Measurements from ENCODE around the gene DOK3. TPM values are rescaled to one million over a fixed set of nuclear protein-coding genes. Genes with fewer than 3 reads are reported as not detected.

DOK3 gene, protein sequence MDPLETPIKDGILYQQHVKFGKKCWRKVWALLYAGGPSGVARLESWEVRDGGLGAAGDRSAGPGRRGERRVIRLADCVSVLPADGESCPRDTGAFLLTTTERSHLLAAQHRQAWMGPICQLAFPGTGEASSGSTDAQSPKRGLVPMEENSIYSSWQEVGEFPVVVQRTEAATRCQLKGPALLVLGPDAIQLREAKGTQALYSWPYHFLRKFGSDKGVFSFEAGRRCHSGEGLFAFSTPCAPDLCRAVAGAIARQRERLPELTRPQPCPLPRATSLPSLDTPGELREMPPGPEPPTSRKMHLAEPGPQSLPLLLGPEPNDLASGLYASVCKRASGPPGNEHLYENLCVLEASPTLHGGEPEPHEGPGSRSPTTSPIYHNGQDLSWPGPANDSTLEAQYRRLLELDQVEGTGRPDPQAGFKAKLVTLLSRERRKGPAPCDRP
- 1 to 10 TPM; 7.3 to 7.8 TPM for total RNA-seq

DNA sequence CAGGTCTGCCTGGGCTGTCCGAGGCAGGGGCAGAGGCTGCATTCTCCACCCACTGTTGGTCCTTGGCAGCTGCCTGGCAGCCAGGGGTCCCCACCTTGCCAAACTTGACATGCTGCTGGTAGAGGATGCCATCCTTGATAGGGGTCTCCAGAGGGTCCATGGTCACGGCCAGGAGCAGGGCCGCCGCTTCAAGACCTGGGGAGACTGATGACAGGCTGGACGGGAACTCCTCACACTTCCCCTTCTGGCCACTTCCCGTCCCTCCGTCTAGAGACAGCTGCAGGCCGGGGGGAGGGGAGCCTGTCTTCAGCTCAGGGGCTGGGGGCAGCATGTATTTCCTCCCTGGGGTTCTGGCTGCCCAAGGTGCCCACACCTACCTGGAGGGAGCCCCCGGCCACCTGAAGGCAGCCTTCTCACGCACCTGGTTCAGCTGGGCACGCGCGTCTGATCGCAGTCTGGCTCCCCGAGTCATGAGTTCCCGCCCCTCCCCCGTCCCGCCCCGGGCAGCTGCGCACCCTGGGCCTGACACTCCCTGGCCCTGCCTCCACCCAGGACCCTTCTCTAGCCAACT lies at the start of gene DOK3:
Gene DOK3 (minus strand): TSS at position 446 of the 571 bp plus-strand sequence. CDS start 286 bp downstream, at position 160.
- ChIA-PET CTCF (interaction anchor here (1.7 to 4.8 kb wide), 4 partner anchors 8 to 119 kb away, joined by 6 to 23 read pairs (median 15); no protein-coding TSS in a partner anchor), POLR2A (interaction anchor here (0.9 kb wide), 1 partner anchor 12 kb away, joined by 4 read pairs; the partner anchor contains the start of gene PDLIM7)
- H3K27ac Mint-ChIP-seq, result peak within 1 kb of the TSS; percentile 63
- H3K4me3 Mint-ChIP-seq, result no peak within 1 kb of the TSS
- no peak for DNase-seq
- peaks cover 30% of the 10 kb centered on the region for H3K36me3 Mint-ChIP-seq (ENCODE audit: low read depth)
- no peak for ATAC-seq
- no peaks in the 10 kb centered on the region for H3K9me3 Mint-ChIP-seq (ENCODE audit: insufficient read depth)
- H3K4me1 Mint-ChIP-seq (ENCODE audit: low read depth), result peaks cover 12% of the 10 kb centered on the region
- no peaks in the 10 kb centered on the region for H3K27me3 Mint-ChIP-seq (ENCODE audit: low read depth)

DNA sequence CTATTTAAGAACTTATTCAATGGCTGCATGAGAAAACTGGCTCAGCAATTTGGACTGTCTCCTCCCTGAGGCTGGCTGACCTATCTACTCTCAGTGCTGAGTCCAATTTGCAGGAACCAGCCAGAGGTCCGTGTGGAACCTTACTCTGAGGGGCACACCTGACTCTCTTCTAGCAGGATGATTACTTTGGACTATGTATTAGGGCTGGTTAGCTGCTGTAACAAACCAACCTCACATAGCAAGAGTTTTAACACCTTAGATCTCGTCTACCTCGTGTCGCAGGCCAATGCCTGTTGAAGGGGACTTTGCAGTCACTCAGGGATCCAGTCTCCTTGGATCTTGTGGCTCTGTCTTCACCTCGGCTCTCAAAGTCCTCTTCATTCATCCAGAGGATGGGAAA lies 48.2 kb upstream of the DOK3 start:
- ATAC-seq, result no peak
- no peaks in the 10 kb centered on the region for H3K9me3 Mint-ChIP-seq (ENCODE audit: insufficient read depth)
- peaks cover 31% of the 10 kb centered on the region for H3K4me1 Mint-ChIP-seq (ENCODE audit: low read depth)
- CTCF ChIA-PET, result interaction anchor here (0.9 kb wide), 1 partner anchor 9 kb away, joined by 3 read pairs; no protein-coding TSS in a partner anchor
- H3K27me3 Mint-ChIP-seq (ENCODE audit: low read depth), result no peaks in the 10 kb centered on the region
- no peak for DNase-seq
- peaks cover 1% of the 10 kb centered on the region for H3K36me3 Mint-ChIP-seq (ENCODE audit: low read depth)
- POLR2A ChIA-PET, result no interaction called here
- H3K4me3 Mint-ChIP-seq, result no peak overlapping the region
- peak overlapping the region; percentile 57 for H3K27ac Mint-ChIP-seq

DNA sequence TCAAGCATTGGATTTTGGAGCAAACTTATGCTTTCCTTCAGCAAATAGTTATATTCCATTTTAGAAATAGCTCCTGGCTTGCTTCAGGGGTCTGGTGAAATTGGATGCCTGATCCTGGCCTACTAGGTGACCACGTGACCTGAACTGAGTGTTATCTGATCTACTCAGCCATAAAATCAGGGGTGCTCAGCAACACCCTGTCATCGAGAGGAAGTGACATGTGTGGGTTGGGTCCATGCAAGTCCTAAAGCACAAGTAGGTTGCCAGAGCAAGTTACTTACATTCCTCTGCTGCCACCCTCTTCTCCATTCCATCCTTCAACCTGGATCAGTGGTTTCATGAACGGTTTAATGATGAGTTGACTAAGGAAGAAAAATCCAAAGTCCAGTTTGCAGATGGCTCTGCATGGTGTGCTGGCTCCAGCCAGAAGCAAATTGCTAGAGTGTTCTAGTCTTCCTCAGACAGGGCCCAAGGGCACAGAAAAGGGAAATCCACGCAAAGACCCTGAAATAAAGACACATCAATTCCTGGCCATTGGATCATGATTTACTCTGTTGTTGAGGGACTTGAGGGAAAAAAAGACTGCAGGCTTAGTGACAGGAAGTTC lies 47.5 kb upstream of the DOK3 start:
- H3K36me3 Mint-ChIP-seq (ENCODE audit: low read depth), result peaks cover 6% of the 10 kb centered on the region
- H3K4me1 Mint-ChIP-seq (ENCODE audit: low read depth), result peaks cover 37% of the 10 kb centered on the region
- ChIA-PET POLR2A (no interaction called here), CTCF (no interaction called here)
- H3K4me3 Mint-ChIP-seq, result no peak overlapping the region
- no peaks in the 10 kb centered on the region for H3K27me3 Mint-ChIP-seq (ENCODE audit: low read depth)
- H3K27ac Mint-ChIP-seq, result peak overlapping the region; percentile 57
- DNase-seq, result peak; percentile 54
- peak; percentile 14 for ATAC-seq
- no peaks in the 10 kb centered on the region for H3K9me3 Mint-ChIP-seq (ENCODE audit: insufficient read depth)

DNA sequence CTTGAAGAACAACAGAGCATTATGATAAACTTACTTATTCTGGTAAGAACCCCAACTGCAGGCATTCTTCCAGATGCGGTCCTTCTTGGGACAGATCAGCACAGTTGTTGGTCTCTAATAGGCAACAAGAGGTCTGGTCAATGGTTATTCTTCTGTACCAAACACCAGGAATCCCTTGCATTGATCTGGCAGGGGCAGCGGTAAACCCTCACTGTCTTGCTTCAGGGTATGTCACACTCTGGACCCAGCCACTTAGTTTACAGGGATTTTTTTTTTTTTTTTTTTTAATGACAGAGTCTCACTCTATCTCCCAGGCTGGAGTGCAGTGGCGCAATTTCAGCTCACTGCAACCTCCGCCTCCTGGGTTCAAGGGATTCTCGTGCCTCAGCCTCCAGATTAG lies 46.0 kb upstream of the DOK3 start:
- H3K4me1 Mint-ChIP-seq (ENCODE audit: low read depth), result peaks cover 40% of the 10 kb centered on the region
- no peak overlapping the region for H3K27ac Mint-ChIP-seq
- no peak overlapping the region for H3K4me3 Mint-ChIP-seq
- POLR2A ChIA-PET, result no interaction called here
- peaks cover 19% of the 10 kb centered on the region for H3K36me3 Mint-ChIP-seq (ENCODE audit: low read depth)
- H3K9me3 Mint-ChIP-seq (ENCODE audit: insufficient read depth), result no peaks in the 10 kb centered on the region
- CTCF ChIA-PET, result no interaction called here
- DNase-seq (no peak), ATAC-seq (no peak)
- H3K27me3 Mint-ChIP-seq (ENCODE audit: low read depth), result no peaks in the 10 kb centered on the region

DNA sequence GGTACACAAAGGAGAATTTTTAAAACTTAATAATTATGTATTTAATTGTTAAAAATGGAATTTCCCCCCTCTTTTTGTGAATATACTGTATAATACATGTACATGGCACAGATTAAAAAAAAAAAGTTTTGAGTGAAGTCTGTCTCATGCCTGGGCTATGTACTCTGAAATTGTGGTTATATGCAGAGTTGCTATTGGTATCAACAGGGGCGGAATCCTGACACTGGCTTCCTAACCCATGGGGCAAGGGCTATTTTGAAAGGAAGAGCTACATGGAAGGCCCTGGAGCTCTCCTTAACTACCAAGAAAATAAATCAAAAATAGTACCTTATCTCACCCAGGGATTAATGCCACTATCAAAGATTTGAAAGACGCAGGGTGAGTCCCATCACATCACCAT lies 45.6 kb upstream of the DOK3 start:
- no peak for DNase-seq
- POLR2A ChIA-PET, result no interaction called here
- H3K27me3 Mint-ChIP-seq (ENCODE audit: low read depth), result no peaks in the 10 kb centered on the region
- no peaks in the 10 kb centered on the region for H3K9me3 Mint-ChIP-seq (ENCODE audit: insufficient read depth)
- H3K36me3 Mint-ChIP-seq (ENCODE audit: low read depth), result peaks cover 21% of the 10 kb centered on the region
- no peak overlapping the region for H3K27ac Mint-ChIP-seq
- H3K4me1 Mint-ChIP-seq (ENCODE audit: low read depth), result peaks cover 40% of the 10 kb centered on the region
- H3K4me3 Mint-ChIP-seq, result peak overlapping the region; percentile 85
- CTCF ChIA-PET, result no interaction called here
- no peak for ATAC-seq

DNA sequence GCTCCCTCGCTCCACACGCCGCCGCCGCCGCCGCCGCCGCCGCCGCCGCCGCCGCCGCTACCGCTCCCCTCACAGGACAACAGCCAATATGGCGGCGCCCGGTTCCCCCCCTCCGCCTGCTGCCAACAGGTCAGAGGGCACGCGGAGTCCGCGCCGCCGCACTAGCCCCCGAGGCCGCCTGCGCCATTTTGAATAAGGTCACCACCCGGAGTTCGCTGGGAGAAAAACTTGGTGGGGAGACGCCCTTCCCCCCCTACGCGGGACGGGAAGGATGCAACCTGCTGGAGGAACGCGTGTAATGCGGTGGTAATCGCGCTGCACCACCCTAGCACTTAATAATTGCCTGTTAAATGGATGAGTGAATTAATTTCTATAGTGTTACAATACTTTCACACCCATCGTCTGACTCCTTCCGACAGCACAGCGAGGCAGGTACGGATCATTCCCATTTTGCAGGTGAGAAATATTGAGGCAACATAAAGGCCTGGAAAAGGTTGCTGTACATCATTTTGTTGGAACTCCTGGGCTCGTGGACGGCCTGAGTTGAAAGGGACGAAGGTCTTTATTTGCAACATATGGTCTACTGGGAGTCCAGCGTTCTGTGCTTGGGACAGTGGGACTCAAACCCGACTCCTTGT lies 45.0 kb upstream of the DOK3 start, which contains the start of gene FAM193B:
Gene FAM193B (minus strand): TSS at position 90 of the 638 bp plus-strand sequence. CDS start 105 bp downstream, outside the sequence.
- Mint-ChIP-seq H3K36me3 (ENCODE audit: low read depth) (peaks cover 24% of the 10 kb centered on the region), H3K4me3 (peak within 1 kb of the TSS; percentile 85), H3K9me3 (ENCODE audit: insufficient read depth) (no peaks in the 10 kb centered on the region), H3K27ac (peak within 1 kb of the TSS; percentile 80), H3K4me1 (ENCODE audit: low read depth) (peaks cover 40% of the 10 kb centered on the region), H3K27me3 (ENCODE audit: low read depth) (no peaks in the 10 kb centered on the region)
- ATAC-seq (peak; percentile 96), DNase-seq (peak; percentile 97)
- ChIA-PET CTCF (no interaction called here), POLR2A (interaction anchor here (1.3 kb wide), 1 partner anchor 9 kb away, joined by 4 read pairs; no protein-coding TSS in a partner anchor)

DNA sequence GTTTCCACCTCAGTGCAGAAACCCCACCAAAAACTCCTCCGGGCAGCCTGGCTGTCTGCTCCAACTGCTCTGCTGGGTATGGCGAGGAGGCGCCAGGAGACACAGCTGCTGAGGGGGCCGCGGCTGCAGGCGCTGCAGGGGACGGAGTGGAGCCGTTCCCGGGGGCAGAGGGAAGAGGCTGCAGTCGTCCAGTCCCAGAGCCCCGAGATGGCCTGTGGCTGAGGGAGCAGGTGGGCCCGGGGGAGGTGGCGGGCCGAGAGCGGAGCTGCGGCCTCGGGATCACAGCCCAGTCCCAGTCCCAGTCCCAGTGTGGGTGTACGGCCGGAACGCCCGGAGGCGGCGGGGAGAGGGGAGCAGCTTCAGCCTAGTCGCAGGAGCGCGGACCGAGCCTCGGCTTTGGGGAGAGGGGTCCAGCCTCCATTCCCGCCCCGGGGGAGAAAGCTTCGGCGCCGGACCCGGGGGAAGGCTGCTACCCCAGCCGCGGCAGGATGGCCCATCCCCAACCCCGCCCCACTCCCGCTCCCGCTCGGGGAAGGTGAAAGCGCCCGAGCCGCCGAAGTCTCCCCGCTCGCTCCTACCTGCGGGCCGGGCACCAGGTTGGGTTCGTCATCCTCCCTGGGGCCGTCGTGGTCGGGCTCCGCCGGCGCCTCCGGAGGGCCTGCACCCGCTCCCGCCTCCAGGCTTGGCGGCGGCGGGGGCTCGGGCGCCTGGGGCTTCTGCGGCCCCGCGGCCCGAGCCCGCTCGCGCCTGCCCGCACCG lies 44.2 kb upstream of the DOK3 start:
- peak; percentile 59 for ATAC-seq
- Mint-ChIP-seq H3K9me3 (ENCODE audit: insufficient read depth) (no peaks in the 10 kb centered on the region), H3K4me3 (peak overlapping the region; percentile 85), H3K4me1 (ENCODE audit: low read depth) (peaks cover 40% of the 10 kb centered on the region), H3K36me3 (ENCODE audit: low read depth) (peaks cover 26% of the 10 kb centered on the region), H3K27ac (peak overlapping the region; percentile 62), H3K27me3 (ENCODE audit: low read depth) (no peaks in the 10 kb centered on the region)
- DNase-seq, result peak; percentile 54
- ChIA-PET POLR2A (interaction anchor here (1.3 kb wide), 1 partner anchor 9 kb away, joined by 4 read pairs; no protein-coding TSS in a partner anchor), CTCF (no interaction called here)

DNA sequence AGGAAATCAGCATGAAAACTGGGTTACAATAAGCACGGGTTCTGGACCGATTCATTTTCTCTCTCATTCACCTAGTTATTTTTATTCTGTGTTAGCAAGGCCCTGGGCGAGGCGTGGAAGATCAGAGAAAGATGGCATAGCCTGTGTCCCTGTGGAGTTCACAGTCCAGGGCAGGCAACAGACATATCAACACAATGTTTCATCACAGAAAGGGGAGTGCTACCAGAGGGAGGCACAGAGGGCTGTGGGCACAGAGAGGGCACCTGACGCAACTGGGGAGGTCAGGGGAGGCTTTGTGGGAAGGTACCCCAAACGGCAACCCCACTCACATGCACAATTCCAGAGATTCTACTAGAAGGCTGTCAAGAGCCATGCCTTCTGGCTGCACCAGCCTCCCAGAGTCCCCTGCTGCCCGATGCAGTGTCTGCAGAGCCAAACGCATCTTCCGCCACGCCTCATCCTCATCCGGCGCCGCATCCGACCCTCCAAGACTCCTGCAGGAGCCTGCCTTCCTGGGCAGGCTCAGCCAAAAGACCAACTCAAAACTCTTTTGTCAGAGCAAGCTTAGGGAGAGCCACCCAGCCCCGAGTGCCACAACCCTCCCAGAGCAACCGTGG lies 43.3 kb upstream of the DOK3 start:
- ChIA-PET CTCF (no interaction called here), POLR2A (interaction anchor here (1.3 kb wide), 2 partner anchors 8 to 46 kb away, joined by 3 to 4 read pairs; no protein-coding TSS in a partner anchor)
- Mint-ChIP-seq H3K27me3 (ENCODE audit: low read depth) (no peaks in the 10 kb centered on the region), H3K27ac (peak overlapping the region; percentile 74), H3K4me1 (ENCODE audit: low read depth) (peaks cover 40% of the 10 kb centered on the region), H3K36me3 (ENCODE audit: low read depth) (peaks cover 26% of the 10 kb centered on the region), H3K4me3 (peak overlapping the region; percentile 79), H3K9me3 (ENCODE audit: insufficient read depth) (no peaks in the 10 kb centered on the region)
- ATAC-seq (no peak), DNase-seq (no peak)

DNA sequence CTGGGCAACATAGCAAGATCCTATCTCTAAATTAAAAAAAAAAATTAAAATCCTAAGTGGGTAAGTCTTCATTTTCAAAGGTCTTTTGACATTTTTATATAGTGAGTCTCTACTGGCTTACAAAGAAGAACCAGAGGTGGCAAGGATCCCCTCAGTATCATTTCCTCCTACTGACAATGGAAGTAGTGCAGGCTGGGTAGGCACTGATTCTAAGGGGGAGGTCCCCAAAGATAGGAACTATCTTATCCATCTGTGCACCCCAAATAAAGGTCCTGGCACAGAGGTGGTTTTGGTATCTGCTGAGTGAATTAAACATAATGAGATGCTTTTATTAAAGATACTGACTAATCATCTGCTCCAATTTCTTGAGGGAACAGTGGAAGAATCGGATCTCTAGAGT lies 40.5 kb upstream of the DOK3 start:
- DNase-seq (no peak), ATAC-seq (no peak)
- Mint-ChIP-seq H3K4me1 (ENCODE audit: low read depth) (peaks cover 24% of the 10 kb centered on the region), H3K27ac (no peak overlapping the region), H3K27me3 (ENCODE audit: low read depth) (no peaks in the 10 kb centered on the region), H3K4me3 (no peak overlapping the region), H3K9me3 (ENCODE audit: insufficient read depth) (no peaks in the 10 kb centered on the region), H3K36me3 (ENCODE audit: low read depth) (peaks cover 29% of the 10 kb centered on the region)
- POLR2A ChIA-PET, result no interaction called here
- CTCF ChIA-PET, result no interaction called here

DNA sequence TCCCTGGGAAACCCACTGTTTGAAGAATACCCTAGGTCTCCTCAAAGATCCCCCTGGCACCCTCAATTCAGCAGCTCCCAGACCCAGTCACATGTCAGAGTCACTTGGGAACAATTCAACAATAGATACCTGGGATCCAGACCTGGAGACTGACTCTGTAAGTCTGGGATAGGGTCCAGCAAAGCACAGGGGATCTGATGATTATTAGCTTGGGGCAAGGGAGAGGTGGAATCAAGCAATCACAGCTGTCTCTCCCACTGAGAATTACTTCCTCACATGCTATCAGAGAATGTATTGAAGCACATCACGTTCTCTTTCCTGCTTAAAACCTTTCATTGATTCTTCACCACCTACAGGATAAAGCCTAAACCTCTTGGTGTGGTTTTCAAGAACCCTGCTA lies 38.9 kb upstream of the DOK3 start:
- ChIA-PET POLR2A (interaction anchor here (1.2 to 1.5 kb wide), 3 partner anchors 10 to 51 kb away, joined by 3 to 5 read pairs (median 3); partner anchors contain the start of gene B4GALT7), CTCF (no interaction called here)
- peaks cover 16% of the 10 kb centered on the region for H3K4me1 Mint-ChIP-seq (ENCODE audit: low read depth)
- ATAC-seq, result no peak
- no peaks in the 10 kb centered on the region for H3K27me3 Mint-ChIP-seq (ENCODE audit: low read depth)
- H3K27ac Mint-ChIP-seq, result no peak overlapping the region
- no peak for DNase-seq
- H3K9me3 Mint-ChIP-seq (ENCODE audit: insufficient read depth), result no peaks in the 10 kb centered on the region
- no peak overlapping the region for H3K4me3 Mint-ChIP-seq
- H3K36me3 Mint-ChIP-seq (ENCODE audit: low read depth), result peaks cover 36% of the 10 kb centered on the region

All from activated CD8-positive, alpha-beta T cell treated with anti-CD3 and anti-CD28 coated beads, Interleukin-2, amount 10 ng/mL, durations not matched to agents 7 days and 5 days (primary cell).